Neural progenitor cell (in vitro differentiated cells): ENCODE data around the gene SETD2.

Experiments used
- CTCF ChIP-seq: fragments of 200-600 bp; sonication (generic); IDR thresholded peaks from 2 replicates; pipeline ENCODE4 v1.5.1; 2017; ENCODE audit warnings: antibody characterized with exemption, mild to moderate bottlenecking
- EZH2 ChIP-seq: fragments of 200-600 bp; sonication (generic); IDR thresholded peaks from 2 replicates; pipeline ENCODE4 v1.6.1; 2017; ENCODE audit warnings: antibody characterized with exemption, mild to moderate bottlenecking, moderate library complexity
- EZH2phosphoT487 ChIP-seq: fragments of 200-600 bp; sonication (generic); IDR thresholded peaks from 2 replicates; pipeline ENCODE4 v1.6.1; 2017; ENCODE audit warnings: antibody characterized with exemption

GRCh38 chr3:47149339-47149933 is 14.5 kb downstream of the SETD2 start:
- TF ChIP-seq CTCF = no peak
- TF ChIP-seq EZH2 = no peak
- no peak for TF ChIP-seq EZH2phosphoT487
